Inflammatory macrophage treated with lipopolysaccharide for 4 hours (primary cell): ENCODE data around the gene INTS1.

Experiments used
- DNase-seq: peaks from one replicate; pipeline ENCODE4 v3.0.0-alpha.2; 2020

Gene INTS1

DNA sequence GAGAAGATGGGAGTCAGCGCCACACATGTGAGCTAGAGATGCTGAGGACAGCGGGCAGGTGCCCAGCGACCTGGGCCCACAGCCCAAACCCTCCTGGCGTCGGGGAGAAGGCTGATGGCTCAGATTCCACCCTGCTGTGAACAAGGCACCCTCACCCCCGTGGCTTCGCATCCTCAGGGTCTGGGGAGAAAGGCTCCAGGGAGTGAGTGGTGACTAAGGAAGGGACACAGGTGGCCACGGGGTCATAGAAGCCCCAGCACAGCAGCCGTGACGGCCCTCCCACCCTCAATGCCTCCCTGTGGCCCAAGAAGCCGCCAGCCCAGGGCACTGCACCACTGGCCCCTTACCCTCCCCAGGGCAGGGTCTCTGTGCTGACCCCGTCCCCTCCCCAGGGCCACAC is 19.6 kb downstream of the INTS1 start:
- no peak for DNase-seq

DNA sequence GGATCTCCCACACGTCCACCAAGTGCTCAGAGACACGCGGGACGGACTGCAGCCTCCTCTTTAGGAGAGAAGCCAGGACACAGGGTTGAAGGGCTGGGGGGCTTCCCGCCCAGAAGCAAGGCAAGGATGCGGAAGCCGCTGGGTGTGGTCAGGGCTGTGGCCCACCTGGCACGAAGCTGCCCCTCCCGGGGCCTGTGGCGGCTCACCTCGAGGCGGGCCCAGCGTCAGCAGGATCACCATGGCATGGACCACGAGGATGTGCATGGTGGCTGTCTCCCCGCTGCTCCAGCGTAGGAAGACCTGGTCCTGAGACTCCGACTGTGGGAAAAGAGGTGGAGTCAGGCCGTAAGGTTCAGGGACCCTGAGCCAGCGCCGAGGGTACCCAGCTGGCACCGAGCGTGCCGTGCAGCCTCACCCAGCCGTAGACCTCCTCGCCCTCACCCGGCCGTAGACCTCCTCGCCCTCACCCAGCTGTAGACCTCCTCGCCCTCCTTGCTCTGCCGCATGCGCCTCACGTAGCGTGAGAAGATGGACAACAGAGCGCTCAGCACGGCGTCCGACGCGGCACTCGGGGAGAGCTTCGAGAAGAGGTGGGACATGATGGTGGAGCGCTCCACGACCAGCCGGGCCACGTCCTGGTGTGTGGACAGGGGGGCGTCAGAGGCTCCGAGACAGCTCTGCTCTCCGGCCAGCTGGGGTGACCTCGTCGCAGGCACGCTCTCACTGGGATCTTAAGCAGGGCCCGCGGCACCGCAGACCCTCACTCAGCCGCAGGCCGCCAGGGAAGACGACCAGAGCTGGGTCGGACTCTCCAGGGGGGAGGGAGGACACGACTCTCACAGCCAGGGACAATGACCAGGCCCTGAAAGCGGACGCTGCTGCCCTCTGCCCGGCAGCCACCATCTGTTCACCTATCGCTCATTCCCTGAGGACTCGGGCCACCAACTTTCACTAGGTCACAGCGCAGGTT is 20.4 kb downstream of the INTS1 start:
- DNase-seq, result no peak

DNA sequence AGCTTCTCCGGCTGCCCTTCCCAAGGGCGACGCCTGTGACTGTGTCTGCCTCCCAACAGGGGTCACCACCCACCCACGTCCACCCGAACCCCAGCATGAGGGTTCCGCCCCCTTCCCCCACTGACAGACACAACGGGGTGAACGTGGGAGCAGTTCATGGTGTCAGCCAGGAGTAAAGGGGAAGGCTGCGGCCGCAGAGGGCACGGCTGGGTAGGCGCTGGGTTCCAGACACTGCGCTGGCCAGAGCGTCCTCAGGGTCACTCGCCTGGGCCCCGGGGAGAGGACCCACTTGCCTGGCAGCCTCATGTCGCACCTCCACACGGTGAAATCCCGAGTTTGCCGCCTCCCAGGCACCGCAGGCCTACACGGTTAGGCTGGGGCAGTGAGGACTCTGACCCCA is 21.1 kb downstream of the INTS1 start:
- no peak for DNase-seq

DNA sequence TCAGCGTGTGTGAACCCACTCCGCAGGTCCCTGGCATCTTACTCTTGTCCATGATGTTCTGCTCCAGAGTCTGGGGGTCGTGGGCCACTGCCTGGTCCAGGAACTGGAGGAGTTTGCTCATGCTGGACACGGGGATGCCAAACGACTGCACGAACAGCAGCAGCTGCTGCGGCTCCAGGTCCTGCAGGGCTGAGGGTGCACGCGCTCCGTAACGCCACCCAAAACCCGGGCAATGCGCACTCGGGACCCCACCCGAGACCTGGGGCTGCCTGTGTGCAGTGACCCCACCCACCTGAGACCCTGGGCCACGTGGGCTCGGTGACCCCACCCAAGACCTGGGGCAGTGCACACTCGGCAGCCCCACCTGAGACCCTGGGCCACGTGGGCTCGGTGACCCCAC is 22.9 kb downstream of the INTS1 start:
- DNase-seq, result no peak

DNA sequence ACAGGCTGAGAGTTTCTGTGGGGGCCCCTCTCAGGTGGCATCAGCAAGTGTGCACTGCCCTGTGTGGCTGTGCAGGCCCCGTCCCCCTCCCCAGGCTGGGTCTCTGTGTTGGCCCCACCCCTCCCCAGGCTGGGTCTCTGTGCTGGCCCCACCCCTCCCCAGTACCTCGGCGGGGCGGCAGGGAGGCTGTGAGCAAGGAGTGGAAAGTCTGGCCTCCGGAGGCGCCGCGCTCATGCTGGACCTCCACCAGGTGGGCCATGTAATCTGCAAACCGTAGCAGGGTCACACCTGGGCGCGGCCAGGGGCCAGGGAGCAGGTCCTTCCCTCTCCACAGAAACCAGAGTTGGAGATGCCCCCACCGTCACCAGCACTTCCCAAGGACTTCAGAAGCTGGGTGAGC is 23.5 kb downstream of the INTS1 start:
- no peak for DNase-seq

DNA sequence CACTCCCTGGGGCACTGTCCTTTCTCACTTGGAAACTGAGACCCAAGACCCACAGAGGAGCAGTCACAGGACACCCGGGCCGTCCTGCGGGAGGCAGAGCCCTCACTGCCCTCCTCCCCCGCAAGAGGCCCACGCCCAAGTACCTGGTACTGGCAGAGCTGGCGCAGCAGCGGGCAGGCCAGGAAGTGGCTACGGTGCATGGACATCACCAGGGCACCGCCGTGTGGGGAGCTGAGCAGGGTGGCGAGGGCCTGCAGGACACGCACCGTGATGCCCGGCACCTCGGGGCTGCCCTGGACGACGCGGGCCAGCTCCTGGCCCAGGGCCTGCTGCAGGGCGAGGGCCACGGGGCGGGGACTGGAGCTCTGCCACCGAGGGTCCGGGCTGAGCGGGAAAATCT is 24.9 kb downstream of the INTS1 start:
- no peak for DNase-seq

DNA sequence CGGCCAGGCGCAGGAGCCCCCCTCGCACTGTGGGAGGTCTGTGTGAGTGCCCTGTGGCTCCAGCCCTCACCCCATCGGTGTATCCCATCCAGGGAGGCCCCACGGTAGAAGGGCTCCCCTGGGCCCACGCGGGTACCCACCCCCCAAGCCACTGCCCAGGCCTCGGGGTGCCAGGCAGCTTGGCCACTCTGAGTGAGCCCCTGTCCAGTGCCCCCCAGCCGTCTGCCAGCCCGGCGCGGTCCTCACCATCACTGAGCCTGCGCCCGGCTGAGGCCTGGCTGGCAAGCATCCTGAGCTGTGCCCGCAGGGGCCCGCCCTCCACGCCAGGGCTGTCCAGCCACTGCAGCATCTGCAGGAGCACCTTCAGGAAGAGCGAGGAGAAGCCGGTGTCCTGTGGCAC is 25.7 kb downstream of the INTS1 start:
- no peak for DNase-seq

DNA sequence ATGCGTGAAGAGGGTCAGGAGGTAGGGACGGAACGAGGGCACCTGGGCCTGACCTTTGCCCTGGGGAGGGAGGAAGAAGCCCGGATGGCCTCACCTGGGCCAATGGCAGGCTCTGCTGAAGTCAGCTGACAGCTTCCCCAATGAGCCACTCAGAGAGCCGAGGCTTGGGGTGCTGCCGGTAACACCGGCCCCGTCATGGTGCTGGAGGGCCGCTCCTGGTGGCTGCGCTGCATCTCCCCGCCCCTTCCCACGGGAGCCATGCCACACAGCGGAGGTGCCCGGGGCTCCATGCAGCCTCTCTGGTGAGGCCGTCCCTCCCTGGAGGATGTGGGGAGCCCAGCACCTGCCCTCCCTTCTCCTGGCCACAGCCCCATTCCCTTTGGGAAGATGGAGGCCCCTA is 27.3 kb downstream of the INTS1 start:
- no peak for DNase-seq

DNA sequence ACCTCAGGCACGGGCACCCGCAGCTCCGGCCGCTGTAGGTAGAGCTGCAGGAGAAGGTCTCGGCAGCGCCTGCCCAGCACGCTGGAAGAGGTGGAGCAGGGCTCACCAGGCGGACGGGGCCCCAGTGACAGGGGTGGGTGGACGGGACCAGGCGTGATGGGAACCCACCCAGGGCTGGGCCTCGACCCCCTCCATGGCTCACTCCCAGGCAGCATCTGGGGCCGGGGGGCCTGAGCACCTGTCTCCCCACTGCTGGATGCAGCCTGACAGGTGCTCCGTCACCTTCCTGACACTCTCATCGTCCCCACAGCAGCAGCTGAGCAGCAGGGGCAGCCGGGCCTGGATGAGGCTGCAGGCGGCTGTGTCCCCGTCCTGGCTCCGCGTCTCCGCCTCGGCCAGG is 28.2 kb downstream of the INTS1 start:
- no peak for DNase-seq

DNA sequence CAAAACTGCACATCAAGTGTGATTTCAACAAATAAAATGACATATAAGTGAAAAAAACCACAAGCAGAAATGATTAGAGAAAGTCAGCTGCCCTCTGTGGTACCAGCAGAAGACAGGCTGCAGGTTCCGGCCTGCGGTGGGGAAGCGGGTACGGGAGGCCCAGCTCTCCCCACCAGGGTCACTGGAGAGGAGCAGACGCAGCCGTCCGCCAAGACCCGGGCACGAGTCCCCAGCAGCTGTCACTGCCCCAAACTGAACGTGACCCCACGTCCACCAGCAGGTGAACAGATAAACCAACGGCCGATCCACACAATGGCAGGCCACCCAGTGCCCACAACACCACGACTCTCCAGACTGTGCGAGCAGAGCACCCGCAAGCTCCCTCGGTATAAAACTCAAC is 28.8 kb downstream of the INTS1 start:
- DNase-seq, result no peak

DNA sequence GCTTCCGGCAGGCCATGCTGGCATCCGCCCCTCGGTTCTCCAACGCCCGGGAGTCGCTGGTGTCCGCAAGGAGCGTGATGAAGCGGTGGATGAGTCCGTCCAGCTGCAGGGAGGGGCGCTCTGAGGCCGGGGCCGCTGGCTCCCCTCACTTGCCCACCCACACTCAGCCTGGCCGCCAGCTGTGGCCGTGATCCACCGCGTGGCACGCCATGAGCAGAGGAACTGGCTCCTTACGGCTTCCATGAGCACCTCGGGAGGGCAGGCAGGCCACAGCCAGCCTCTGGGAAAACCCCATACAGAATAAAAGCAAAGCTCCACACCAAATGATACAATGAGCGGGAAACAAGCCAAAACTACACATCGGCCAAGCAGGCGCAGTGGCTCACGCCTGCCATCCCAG is 29.5 kb downstream of the INTS1 start:
- DNase-seq, result no peak

DNA sequence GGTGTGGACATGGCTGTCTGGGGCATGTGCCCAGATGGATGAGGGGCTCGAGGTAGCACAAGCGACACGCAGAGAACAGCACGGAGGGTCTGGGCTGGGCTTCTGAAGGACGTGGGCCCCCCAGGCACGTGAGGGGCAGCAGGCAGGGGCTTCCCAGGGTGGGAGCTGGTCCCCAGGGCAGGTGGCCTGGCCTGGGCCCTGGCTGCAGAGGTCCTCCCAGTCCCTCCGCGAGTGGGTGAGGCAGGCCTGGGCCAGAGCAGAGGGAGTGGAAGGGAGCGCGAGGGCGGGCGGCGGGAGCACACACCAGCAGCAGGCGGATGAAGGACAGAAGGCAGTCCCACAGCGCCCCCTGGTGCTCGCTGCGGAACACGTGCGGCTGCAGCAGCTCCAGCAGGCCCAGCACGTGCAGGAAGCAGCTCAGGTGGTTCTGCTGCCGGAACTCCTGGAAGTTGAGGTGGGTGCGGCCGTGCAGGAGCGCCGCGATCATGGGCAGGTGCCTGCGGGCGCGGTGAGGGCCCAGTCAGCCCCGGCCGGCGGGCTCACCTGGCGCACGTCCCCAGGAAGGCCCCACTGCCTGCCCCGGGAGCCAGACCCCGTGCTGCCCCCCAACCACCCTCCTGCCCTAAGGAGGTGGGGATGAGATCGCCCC is 30.2 kb downstream of the INTS1 start:
- peak; percentile 77 for DNase-seq

DNA sequence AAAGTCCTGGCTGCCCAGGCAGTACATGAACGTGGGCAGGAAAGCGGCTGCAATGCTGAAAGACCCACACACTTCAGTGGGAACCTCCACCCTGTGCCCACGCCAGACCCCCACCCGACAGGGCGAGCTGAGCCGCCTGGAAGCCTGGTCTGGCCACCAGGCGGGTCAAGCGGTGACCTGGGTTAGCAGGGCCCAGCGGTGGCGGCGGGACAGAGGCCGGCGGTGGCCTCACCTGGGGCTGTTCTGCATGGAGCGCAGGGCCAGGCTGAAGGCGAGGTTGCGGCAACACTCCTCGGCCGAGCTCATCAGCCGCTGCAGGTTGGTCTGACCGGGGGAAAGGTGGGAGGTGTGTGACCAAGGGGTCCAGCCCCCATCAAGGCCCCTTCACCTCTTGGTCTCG is 33.3 kb downstream of the INTS1 start:
- no peak for DNase-seq

DNA sequence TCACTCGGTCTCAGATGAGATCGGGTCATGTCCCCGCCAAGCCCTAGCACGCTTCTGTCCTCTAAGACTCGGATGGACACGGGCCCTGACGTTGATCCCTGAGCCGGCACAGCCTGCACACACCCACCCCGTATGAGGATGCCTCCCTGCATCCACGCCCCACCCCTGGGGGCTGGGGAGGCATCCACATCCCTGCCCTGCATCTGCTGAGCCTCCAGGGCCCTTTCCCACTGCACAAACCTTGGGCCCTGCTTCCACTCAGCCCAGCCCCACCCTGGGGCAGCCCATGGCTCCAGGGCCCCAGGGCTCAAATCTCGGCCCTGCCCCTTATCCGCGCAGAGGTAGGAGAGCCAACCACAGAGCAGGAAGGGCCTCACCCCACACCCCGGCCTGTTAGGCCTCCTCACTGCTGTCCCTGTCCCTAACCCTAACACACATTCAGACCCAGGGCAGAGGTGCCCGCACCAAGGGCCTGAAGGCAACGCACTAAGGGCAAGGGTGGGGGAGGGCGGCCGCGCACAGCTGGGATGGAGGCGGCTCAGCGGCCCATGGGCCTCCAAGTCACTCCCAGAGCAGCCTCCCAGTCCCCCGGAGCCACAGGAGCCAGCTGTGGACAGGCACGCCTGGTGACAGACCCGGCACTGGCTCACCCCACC is 35.4 kb downstream of the INTS1 start:
- DNase-seq, result no peak

DNA sequence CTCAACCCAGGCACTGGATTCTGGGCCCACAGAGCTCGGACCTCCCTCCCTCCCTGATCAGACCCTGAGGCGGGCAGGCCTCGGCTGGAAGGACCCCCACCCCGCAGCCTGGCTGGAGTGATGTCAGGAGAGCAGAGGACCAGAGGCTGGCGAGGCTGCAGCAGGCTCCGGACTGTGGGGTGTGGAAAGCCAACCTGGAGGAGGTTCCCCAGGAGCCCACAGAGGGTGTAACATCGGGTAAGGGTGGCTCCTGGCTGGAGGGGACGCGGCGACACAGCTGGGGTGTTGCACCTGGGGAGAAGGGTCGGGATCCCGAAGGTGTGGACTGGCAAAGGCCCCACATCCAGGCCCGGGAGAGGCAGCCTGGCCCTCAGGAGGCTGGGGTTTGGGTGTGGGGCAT is 36.0 kb downstream of the INTS1 start:
- no peak for DNase-seq

DNA sequence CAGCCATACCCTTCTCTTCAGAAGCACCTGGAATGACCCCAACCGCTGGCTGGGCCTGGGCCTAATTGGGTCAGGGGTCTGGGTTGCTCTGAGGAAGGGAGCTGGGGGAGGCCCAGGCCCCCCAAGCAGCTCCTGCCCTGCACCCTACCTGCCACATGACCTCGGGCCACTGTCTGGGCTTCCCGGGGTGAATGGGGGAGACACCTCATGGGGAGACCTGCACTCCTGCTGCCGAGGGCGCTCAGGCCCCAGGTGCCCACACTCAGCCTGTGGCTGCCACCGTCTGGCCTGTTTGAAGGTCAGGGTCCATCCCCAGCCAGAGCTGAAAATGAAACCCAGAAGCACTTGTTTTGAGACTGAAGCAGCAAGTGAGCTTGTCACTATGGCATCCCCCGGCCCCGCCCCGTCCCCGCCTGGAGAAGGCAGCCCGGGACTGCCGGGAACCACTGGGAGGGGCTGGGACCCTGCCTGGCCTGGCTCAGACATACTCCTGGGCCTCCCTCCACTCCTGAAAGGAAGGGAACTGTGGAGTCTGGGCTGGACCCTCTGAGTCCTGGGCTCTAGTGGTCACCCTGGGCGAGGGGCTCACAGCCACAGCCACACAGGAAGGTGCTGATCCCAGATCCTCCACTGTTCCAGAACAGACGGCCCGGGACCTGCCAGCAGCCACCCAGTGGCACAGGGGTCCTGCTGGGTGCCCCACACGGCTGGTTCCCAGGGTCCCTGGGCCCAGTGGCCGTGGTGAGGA is 37.5 kb downstream of the INTS1 start:
- DNase-seq, result no peak

DNA sequence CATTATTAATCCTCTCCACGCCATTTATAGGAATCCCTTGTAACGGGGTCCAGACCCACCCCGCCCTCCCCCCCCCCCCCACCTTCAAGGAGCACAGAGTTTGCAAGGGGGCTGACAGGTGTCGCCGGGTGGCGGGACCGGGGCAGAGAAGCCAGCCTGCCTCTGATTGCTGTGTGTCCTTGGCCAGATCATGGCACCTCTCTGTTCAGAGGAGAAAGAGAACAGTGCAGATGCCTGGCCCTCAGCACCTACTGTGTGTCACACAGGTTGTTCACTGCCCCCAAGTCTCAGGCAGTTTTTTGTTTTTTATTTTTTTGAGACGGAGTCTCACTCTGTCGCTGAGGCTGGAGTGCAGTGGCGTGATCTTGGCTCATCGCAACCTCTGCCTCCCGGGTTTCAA is 39.5 kb downstream of the INTS1 start:
- no peak for DNase-seq

DNA sequence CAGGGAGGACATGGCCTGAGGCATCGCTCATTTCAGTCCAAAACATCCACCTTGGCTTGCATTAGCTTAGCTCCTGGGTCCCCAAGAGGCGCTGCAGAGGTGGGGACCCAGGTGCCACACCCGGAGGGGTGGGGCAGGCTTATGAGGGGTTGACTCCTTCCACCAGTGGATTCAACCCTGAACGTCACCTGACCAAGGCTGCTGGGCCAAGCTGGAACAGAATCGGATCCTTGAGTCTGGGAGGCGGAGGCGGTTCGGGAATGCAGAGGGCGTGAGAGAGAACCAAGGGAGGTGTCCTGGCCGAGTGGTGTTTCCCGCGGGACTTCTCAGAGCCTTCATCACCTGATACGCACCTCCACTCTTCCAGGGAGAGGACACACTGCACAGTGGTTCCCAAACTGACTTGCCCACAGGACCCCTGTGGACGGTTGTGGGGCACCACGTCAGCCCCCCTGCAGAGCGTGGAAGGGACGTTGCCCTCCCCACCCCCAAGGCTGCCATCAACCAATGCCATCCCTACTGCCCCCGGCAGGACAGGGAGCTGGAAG is 40.4 kb downstream of the INTS1 start:
- no peak for DNase-seq

DNA sequence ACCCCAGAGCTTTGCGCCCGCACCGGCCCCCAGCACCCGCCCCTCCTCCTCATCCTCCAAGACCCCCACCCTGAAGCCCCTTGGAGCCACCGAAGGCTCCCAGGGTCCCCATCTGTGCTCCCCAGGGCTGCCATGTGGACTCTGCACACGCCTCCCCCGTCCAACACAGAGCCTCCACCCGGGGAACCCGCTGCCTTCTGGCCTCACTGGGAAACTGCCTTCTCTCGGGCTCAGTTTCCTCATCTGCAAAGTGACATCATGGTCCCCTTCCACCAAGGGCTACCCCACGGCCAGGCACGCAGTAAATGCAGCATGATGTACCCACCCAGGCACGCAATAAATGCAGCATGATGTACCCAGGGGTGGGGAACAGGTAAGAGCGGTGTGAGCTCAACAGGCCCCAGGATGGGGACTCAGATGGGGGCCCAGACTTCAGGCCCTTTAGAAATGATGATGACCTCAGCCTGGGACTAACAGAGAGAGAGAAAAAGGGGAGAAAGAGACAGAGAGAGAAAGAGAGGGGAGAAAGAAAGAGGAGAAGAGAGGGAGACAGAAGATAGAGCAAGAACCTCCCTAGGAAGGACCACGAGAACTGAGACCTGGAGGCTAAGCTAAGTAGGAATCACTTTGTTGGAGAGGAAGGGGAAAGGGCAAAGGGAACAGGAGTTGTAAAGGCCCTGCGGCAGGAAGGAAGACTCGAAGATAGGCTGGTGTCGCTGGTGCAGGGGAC is 42.4 kb downstream of the INTS1 start:
- DNase-seq, result peak; percentile 27

DNA sequence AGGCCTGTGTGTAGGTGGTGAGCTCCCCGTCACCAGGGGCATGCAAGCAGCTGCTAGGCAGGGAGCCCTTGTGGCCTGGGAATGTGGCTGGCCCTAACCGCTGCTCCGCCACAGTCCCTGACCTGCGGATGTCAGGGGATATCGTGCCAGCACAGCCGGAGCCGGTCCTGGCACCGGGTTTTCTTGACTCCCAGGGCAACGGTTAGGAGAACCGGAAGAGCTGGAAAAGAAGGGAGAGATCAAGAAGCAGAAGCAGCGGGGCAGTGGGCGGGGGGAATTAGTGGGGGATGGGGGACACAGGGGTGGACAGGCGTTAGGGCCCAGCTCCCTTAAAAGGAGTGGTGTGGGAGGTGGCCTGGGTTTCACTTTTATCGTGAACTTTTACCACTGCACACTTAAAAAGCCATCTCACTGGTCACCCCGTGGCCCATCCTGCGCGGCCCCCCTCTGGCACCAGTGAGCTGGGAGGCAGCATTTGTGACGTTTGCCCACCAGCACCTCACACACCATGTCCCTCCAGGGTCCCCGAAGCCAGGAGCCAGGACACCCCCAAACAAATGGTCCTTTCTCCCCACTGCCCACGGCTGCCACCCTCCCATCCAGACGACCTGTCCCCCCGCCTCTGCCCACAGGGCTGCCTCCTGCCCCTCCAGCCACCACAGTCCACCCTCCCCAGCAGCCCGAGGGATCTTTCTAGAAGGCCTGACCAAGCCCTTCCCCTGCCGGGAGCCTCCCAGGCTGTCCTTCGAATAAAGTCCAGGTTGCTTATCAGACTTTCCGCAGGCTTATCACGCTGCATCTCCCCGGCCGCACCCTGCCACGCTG is 43.2 kb downstream of the INTS1 start:
- peak; percentile 90 for DNase-seq
